CD4-positive, alpha-beta T cell treated with Interleukin-21 for 1 hour (primary cell): ENCODE results near the gene PLXNA4.
"Not testable (repeated sequence)": the region's sequence is repeated elsewhere in the genome, so short reads cannot be mapped to it uniquely, and the experiment has no call there.

ENCODE experiments used
- DNase-seq: peaks from one replicate; pipeline ENCODE4 v3.0.0-alpha.2; 2020

PLXNA4 gene, protein sequence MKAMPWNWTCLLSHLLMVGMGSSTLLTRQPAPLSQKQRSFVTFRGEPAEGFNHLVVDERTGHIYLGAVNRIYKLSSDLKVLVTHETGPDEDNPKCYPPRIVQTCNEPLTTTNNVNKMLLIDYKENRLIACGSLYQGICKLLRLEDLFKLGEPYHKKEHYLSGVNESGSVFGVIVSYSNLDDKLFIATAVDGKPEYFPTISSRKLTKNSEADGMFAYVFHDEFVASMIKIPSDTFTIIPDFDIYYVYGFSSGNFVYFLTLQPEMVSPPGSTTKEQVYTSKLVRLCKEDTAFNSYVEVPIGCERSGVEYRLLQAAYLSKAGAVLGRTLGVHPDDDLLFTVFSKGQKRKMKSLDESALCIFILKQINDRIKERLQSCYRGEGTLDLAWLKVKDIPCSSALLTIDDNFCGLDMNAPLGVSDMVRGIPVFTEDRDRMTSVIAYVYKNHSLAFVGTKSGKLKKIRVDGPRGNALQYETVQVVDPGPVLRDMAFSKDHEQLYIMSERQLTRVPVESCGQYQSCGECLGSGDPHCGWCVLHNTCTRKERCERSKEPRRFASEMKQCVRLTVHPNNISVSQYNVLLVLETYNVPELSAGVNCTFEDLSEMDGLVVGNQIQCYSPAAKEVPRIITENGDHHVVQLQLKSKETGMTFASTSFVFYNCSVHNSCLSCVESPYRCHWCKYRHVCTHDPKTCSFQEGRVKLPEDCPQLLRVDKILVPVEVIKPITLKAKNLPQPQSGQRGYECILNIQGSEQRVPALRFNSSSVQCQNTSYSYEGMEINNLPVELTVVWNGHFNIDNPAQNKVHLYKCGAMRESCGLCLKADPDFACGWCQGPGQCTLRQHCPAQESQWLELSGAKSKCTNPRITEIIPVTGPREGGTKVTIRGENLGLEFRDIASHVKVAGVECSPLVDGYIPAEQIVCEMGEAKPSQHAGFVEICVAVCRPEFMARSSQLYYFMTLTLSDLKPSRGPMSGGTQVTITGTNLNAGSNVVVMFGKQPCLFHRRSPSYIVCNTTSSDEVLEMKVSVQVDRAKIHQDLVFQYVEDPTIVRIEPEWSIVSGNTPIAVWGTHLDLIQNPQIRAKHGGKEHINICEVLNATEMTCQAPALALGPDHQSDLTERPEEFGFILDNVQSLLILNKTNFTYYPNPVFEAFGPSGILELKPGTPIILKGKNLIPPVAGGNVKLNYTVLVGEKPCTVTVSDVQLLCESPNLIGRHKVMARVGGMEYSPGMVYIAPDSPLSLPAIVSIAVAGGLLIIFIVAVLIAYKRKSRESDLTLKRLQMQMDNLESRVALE (N-terminal part only)

DNA sequence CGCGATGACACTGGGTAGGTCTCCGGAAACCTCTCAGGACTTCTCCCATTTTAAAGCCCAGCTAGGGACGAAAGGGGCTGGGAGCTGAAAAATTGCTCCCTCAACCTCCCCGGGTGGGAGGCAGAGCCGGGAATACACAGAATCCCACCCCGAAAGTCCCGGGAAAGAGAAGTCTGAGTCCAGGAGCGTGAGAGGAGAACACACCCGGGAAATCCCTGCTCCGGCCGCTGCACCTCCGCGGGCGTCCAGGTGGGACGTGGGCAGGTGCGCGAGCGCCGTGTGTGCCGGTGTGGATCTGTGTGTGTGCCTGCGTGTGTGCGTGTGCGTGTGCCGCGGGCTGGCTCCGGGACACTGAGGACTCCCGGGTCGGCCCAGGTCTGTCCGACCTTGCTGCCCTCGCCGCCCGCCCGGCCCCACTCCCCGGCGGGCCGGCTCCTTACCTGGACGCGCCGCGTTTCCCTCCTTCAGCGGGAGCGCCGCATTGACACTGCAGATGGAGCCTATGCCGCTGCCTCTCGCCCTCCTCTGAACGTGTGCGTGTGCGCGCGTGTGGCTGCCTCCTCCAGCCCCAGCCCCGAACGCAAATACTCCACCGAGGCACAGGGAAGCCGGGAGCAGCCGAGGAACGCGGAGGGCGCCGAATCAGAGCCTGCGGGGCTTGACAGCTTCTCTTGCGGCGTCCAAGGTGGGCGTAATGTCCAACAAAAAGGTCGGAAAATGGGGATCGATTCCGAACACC, at the start of gene PLXNA4:
Gene PLXNA4, minus strand, starts transcription at position 489 of the 739 bp plus-strand sequence. CDS start 67,777 bp downstream, outside the sequence.
- DNase-seq, result no peak

DNA sequence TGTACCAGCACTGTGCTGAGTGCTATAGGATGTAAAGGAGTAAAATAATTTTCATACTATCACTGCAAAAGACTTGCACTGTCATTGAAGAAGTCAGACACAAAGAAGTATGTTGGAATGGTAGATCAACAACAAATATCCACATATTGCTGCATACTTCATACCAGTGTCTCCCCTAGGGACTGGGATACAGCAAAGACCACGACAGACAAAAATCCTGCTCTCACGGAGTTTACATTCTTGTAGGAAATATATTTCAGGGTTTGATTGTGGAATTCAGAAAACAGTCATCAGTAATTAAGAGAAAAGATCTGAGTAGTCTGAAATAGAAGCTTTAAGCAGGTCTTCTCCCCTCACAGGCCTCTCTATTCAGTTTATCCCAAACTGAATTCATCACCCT, 49.4 kb upstream of the PLXNA4 start:
- no peak for DNase-seq

DNA sequence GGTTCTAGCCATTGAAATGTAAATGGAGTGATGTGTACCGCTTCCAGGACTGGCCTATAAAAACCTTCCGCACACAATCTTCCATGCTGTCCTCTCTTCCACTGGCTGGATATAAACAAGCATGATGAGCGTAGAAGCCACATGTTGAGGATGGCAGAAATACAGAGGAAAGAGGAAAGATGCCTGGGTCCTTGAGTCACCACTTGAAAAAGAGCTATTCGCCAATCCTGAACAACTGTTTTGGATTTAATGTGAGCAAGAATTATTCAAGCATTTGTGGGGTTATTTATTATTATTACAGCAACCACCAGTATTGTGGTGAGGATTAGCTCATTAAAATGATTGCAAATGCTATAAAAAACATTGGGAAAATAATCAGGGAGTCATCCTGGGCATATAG, 45.8 kb upstream of the PLXNA4 start:
- no peak for DNase-seq

DNA sequence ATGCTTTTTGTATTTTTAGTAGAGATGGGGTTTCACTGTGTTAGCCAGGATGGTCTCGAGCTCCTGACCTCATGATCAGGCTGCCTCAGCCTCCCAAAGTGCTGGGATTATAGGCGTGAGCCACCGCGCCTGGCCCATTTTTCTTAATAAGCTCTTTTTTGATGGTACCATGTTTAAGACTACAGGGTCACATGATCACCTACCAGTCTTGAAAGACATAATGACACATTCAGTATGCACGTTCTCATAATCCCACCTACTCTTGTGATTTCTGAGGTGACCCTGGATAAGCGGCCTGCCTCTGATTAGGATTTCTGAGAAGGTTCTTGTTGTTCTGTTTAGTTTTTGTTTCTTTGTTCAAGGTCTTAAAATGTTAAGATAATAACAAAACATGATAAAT, 43.7 kb upstream of the PLXNA4 start:
- DNase-seq, result no peak

DNA sequence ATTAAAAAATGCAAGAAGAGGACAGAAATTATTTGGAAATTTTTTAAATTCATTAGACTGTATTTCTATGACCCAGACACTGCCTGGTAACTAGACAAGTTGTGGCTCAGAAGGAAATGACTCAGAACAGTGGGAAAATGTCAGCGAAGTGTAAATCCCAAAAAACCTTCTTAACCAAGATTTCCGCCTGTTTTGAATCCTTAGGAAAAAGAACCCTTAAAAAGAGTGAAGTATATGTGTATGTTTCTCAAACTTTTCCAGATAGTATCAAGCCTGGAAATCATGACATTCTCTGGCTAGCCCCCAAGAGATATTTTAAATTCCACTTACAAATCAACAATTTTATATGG, 42.7 kb upstream of the PLXNA4 start:
- no peak for DNase-seq

DNA sequence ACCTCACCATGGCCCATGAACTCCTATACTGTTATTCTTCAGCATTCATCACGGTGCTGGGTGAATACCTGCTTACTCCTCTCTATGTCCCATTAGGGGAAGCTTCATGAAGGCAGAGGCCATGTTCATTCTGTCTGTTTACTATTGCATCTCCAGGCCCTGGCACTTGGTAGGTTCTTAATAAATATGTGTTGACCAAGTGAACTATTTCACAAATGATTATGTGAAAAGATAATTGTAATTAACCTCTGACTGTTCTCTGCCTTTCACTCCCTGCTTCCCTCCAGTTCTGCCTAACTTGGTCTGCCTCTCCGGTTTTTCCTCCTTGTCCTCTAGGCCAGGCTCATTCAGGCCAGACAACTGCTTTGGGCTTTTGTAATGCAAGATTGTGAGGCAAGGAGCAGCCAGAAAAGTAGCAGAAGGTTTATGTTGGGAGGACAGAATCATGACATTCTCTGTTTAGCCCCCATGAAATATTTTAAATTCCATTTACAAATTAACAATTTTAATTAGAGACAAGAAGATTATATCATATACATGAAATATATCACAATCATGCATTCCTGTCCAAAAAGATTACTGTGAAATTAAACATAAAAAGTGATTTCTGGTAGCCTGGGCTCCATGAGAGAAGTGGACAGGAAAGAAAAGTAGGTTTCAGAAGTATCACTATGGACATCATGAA, 42.1 kb upstream of the PLXNA4 start:
- no peak for DNase-seq

DNA sequence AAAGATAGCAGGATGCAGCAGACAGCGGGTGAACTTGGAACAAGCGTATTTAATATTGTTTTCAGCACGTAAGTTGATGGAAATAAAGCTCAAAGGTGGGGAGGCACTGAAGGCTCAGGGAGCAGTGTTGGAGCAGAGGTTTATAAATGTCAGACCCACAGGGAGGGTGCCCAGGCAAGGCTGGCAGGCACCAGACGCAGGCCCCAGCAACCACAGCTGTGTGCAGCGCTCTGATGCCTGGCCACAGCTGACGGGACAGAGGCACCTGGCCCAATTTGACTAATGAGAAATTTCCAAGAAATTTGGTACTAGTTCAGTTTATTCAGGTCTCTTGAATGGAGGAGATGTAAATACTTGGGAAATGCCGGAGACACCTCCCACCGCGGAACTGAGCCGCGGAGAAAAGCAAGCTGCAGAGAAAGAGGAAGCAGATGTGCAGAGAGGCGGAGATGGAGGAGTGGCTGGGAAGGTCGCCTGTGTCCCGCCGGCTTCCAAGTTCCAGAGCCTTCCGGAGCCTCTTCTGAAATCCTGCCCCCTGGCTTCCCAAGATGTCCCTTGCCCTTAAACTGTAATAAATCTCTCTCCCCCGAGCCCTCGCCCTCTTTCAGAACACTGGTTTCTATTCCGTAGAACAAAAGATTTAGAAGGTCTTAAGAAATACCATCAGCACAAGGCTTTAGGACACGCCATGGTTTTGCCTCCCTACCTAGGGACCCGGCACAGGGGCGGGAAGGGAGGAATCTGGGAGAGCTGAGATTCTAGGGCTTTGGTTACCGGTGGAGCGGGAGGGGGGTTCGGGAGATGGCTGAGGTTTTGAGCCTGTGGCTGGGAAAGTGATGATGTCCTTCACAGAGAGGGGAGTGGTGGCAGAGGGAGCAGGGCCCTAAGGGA, 38.4 kb upstream of the PLXNA4 start:
- no peak for DNase-seq

DNA sequence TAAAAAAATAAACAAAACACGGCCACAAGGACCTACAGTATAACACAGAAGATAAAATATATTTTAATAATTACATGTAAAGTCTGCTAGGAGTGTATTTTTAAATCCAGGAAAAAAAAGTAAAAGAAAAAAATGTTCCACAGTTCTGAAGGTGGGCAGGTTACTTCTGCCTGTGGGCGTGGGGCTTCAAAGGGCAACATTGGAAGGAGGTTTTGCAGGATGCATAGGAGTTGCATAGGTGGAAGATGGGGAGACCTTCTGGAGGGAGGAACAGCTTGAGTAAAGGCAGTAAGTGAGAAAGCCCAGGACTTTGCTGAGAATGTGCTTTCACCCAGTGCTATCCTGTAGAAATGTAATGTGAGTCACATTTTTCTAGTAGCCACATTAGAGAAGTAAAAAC, 37.5 kb upstream of the PLXNA4 start:
- no peak for DNase-seq

DNA sequence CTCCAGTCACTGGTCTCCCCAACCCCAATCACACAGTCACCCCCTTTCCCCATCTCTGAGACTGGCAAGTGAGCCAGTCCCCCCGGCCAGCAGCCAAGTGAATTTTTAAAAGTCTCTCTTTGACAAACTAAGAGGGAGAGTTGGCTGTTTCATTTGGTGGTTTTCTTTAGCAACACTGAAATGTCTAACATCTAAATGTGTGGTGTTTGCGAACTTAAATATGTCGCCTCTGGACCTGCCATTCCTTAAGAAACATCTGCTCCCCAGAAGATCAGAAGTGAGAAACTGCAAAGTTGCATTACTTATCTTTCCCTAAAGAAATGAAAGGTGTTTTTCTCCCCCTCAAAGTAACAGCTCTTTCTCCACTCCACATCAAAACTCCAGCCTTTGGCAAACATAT, 34.7 kb upstream of the PLXNA4 start:
- no peak for DNase-seq

DNA sequence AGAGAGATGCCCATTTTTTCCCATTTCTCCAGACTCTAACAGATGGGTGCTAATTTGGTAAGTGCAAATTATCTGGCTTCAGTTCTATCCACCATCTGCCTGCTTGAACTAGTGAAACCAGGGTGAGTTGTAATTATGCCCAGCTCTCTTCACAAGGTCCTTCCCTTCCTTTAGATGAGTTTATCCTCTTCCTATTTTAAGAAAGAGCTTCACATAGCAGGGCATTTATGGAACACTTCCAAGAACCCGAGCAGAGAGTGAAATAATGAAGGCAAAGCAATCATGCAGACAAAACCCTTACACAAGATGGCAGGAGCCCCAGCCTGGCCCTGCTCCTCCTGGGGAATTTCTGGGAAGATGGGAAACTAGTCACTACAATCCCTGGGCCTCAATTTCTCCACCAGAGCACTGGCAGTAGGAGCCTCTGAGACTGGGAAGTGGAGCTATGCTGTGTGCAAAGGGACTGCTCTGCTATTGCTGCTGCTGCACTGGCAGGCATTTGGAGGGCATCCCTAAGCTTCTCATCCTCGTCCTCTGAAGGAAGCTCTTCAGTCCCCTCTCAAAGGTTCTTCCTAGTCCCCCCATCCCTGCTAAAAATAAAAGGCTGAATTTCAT, 33.7 kb upstream of the PLXNA4 start:
- no peak for DNase-seq

DNA sequence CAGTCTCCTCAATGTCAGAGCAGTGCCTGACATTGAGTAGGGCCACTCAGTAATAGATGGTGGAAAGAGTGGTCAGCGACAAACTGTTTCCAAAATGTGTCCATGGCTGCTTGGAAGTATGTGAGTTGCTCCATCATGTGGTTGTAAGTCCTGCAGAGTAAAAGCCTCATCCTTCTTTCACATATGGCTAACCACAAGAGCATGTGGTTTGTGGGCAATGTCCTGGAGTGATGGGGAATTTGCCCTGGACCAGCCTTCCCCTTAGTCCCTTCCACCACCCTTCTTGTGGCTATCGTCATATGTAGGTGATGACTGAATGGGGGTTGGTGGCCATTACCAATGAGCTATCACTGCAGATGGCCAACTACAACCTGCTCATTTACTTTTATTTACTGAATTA, 33.0 kb upstream of the PLXNA4 start:
- DNase-seq, result no peak

DNA sequence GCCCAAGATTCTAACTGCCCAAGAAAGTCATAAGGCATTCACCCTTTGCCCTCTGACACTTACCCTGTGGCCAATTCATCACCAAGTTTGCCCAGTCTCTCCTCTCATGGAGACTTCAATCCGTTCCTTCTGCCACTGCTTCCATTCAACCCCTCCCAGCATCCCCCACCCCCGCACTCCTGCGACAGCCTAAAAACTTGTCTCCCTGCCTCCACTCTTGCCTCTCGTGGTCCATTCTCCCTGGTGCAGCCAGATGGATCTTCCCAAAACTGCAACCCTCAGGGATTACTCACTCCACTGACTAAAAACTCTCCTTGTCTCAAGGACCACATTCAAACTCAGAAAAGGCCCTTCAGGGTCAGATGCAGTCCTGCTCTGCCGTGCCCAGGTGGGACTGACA, 32.3 kb upstream of the PLXNA4 start:
- DNase-seq, result no peak

DNA sequence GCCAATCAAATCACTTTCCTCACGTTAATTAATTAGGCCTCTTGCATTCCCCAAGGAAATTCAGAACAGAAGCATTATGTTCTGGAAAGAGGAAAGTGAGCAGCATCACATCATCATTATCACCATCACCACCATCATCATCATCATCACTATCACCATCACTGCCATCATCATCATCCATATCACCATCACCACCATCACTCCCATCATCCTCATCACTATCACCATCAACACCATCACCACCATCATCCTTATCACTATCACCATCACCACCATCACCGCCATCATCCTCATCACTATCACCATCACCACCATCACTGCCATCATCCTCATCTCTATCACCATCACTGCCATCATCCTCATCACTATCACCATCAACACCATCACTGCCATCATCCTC, 31.4 kb upstream of the PLXNA4 start:
- DNase-seq, result no peak

DNA sequence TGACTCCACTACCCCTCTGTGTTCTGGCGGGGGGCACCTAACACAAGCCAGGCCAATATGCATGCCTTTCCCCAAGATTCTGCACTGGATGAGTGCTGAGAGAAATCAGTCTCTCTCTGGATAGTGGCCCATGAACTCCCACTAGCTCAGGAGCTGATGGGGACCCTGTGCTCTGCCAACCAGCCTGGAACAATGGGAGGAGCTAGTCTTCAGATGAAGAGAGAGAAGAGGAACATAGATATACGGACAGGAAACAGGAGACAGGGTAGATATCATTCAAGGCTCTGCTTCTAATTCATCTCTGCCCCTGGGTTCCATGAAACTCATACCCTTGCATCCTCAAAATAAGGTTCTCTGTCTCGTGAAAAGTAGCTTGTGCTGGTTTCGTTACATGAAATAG, 27.9 kb upstream of the PLXNA4 start:
- DNase-seq, result no peak

DNA sequence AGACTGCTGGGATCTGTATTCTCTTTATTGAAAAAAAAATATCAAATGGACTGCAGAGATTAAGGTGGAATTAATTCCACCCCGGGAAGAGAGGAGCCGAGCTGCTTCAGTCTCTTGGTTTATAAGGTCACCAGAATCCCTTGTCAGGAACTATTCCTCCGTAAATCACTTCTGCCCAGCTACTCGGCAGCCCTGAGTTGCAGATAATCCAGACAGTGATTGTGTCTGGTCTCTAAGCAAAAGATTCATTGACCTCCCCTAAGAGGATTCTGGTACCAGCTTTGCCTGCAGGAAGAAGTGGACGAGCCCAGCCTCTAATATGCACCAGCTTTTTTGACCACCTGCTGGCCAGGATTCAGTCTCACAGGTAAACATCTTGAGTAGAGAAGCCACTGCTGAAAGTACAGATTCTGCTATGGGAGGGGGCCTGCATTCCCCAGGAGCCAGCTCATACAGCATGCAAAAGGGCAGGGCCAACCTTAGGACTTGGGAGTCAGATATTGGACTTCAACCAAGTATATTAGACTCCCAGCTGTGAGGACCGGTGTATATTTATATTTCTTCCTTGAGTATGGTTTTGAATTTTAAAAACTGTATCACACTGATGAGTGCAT, 27.1 kb upstream of the PLXNA4 start:
- DNase-seq, result no peak

DNA sequence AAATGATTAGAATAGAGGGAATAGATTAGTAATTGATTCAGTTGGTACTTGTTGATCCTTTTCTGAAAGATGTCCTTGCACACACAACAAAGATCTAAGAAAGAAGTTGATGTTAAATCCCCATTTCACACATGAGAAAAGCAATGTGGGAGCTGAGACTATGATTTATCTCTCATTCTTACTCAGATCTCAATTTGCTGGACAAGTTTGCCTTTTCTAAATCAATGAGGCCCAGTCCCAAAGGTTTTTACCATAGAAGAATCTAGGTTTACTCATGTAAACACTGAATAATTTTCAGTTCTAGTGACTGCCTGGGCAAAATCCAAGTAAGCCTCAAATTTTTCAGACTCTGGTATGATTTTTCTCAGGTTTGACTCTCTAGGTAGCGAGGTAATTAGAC, 25.5 kb upstream of the PLXNA4 start:
- DNase-seq, result no peak

DNA sequence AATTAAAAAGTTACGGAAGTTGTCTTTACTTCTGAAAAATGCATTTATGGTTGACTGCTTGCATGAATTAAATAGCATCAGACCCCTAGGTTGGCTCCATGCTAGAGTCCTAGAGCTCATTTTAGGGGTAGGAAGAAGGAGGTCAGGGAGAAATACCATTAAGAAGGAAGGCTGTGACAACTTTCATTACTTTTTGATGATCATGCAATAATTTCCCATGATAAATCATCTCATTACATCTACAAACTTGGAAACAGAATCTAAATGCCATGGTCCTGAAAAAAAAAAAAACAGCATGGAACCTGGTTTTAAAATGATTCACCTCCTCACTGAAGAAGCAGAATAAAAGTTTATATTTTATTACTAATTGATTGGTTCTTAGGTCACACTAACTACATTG, 20.3 kb upstream of the PLXNA4 start:
- no peak for DNase-seq

DNA sequence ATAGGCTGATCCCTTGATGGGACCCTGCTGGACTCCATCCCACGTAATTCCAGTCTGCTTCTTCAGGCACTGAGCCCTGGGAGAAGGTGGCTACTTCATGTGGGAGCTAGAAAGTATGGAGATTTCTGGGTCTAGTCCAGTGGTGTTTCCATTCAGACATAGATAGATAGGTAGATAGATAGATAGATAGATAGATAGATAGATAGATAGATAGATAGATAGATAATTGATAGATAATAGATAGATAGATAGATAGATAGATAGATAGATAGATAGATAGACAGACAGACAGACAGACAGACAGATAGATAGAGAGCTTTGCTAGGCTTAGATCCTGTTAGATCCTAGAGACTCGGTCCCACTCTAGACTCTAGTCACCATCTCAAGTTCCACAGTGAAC, 18.5 kb upstream of the PLXNA4 start:
- DNase-seq, result not testable (repeated sequence)

DNA sequence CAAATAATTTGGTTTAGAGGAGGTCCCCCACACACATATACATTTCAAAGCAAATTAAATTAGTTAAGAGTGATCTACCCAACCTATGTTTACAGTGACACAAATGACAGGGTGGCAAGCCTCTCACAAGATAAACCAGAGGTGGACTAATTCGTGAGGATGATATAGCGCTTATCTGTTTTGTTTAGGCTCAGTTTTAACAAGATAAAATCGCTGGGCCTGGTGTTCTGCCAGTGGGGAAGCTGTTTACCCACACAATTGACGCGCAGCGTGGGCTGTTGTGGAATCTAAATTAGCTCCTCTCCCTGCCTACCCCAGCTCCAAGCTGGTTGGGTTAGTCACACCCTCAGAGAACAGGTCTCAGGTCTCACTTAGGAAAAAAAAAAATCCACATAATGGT, 16.7 kb upstream of the PLXNA4 start:
- no peak for DNase-seq
